Measurements from ENCODE around the gene SWAP70. TPM values are rescaled to one million over a fixed set of nuclear protein-coding genes. Genes with fewer than 3 reads are reported as not detected.

The SWAP70 gene
- total RNA-seq, 2 donors from 2014 or later = 18.7 to 33.4 TPM

DNA sequence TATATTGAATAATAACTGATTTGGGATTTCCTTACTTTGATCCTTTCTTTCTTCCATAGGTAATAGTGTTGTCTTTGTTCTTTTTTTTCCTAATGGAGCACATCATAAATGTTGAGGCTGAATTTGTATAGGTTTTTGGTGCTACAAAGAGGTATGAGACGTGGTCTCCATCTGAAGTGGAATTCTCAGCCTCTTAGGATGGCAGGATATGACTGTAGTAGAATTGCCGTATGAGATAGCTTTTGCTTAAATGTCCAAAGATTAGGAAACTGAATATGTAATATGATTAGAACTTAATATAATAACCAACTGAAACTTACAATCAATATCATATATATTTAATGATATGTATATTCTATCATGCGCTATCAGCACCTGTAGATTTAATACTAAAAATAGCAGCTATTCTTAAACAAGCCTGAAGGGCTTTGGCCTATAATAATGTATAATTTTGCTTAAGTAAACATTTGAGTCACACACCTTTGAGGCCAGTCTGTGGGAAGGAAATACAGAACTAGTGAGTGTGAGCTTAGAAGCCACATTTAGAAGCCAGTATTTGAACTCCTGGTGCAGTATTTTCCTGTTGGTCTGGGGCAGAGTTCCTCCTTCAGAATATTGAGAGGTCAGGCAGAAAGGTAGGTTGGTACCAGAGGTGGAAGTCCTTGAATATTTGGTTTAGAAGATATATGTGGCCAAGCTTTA is 62.6 kb downstream of the SWAP70 start:
- no peak for DNase-seq (ENCODE audit: low spot score)
- H3K36me3 ChIP-seq = peaks cover 40% of the 10 kb centered on the region
- no peaks in the 10 kb centered on the region for H3K27me3 ChIP-seq
- no peak overlapping the region for H3K27ac ChIP-seq
- TF ChIP-seq, protein P1, sequence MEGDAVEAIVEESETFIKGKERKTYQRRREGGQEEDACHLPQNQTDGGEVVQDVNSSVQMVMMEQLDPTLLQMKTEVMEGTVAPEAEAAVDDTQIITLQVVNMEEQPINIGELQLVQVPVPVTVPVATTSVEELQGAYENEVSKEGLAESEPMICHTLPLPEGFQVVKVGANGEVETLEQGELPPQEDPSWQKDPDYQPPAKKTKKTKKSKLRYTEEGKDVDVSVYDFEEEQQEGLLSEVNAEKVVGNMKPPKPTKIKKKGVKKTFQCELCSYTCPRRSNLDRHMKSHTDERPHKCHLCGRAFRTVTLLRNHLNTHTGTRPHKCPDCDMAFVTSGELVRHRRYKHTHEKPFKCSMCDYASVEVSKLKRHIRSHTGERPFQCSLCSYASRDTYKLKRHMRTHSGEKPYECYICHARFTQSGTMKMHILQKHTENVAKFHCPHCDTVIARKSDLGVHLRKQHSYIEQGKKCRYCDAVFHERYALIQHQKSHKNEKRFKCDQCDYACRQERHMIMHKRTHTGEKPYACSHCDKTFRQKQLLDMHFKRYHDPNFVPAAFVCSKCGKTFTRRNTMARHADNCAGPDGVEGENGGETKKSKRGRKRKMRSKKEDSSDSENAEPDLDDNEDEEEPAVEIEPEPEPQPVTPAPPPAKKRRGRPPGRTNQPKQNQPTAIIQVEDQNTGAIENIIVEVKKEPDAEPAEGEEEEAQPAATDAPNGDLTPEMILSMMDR (IDR thresholded peaks at IDR 0.05) = no peak
- H3K4me3 ChIP-seq = no peak overlapping the region
- no peaks in the 10 kb centered on the region for H3K9me3 ChIP-seq
- no peaks in the 10 kb centered on the region for H3K4me1 ChIP-seq

DNA sequence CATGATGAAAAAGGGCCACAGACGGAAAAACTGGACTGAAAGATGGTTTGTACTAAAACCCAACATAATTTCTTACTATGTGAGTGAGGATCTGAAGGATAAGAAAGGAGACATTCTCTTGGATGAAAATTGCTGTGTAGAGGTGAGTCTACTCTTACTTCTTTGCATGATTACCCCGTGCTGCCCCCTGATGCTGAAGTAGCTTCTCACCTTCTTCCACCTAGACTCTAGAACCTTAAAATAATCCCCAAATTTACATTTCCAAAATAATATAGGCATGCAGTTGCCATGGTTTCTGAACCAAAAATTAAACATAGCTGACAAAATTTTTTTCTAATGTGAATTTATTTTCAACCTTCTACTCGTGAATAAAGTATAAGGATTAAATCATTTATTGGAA is 64.2 kb downstream of the SWAP70 start:
- TF ChIP-seq, protein P1 (IDR thresholded peaks at IDR 0.05) = no peak
- H3K36me3 ChIP-seq = peaks cover 47% of the 10 kb centered on the region
- H3K4me1 ChIP-seq = no peaks in the 10 kb centered on the region
- no peak overlapping the region for H3K4me3 ChIP-seq
- H3K9me3 ChIP-seq = no peaks in the 10 kb centered on the region
- DNase-seq (ENCODE audit: low spot score) = no peak
- H3K27ac ChIP-seq = no peak overlapping the region
- no peaks in the 10 kb centered on the region for H3K27me3 ChIP-seq

DNA sequence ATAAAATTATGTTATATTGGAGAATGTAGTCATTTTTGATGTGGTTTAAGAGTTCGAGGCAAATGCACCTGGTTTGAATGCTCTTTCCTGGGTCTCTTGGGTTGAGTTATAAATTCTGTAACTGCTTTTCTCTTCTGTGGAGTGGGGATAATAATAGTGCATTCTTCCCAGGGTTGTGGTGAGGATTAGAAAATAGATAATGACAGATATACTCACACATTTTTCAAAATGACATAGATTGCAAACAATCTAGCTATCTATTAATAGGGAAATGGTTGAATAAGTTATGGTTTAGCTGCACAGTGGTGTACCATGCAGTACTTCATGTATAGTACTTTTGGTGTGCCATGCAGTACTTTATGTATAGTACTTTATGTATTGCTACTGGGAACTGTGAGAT is 67.4 kb downstream of the SWAP70 start:
- TF ChIP-seq, protein P1 (IDR thresholded peaks at IDR 0.05) = no peak
- DNase-seq (ENCODE audit: low spot score) = no peak
- Histone ChIP-seq H3K36me3 (peaks cover 65% of the 10 kb centered on the region), H3K27ac (no peak overlapping the region), H3K4me1 (no peaks in the 10 kb centered on the region), H3K4me3 (no peak overlapping the region), H3K9me3 (peaks cover 0 to 13% of the 10 kb centered on the region in 2 donors), H3K27me3 (no peaks in the 10 kb centered on the region)

DNA sequence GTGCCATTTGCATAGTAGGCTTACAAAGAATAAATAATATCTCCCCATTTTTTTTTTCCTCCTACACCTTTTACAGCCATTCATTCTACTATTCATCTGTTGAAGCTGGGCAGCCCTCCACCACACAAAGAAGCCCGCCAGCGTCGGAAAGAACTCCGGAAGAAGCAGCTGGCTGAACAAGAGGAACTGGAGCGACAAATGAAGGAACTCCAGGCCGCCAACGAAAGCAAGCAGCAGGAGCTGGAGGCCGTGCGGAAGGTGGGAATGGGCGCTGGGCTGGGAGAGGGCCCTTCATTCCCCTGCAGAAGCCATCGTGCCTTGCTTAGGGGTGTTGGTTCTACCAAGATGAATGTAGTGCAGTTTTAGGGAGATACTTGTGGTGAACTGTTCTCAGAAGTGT is 68.6 kb downstream of the SWAP70 start:
- no peaks in the 10 kb centered on the region for H3K4me1 ChIP-seq
- no peaks in the 10 kb centered on the region for H3K27me3 ChIP-seq
- H3K36me3 ChIP-seq = peaks cover 68% of the 10 kb centered on the region
- TF ChIP-seq, protein P1 (IDR thresholded peaks at IDR 0.05) = no peak
- no peak overlapping the region for H3K27ac ChIP-seq
- H3K4me3 ChIP-seq = no peak overlapping the region
- H3K9me3 ChIP-seq = peaks cover 0 to 14% of the 10 kb centered on the region in 2 donors
- no peak for DNase-seq (ENCODE audit: low spot score)

DNA sequence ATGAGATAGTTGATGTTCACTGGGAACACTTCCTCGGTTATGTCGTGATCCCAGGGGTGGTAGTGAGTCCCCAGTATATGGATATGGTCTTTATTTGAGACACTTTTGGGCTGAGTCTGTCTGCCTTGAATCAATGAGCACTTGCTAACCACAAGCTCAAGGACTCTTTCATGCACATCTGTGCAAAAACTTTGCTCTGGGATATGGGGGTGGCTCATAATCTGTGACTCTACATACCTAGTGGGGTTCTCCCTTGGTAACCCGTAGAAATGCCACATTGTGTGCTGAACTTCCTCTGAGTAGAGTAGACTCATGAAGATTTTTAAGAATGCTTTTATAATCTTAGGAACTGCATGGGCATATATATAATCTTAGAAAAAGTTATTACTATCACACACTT is 69.3 kb downstream of the SWAP70 start:
- H3K36me3 ChIP-seq = peaks cover 67% of the 10 kb centered on the region
- TF ChIP-seq, protein P1 (IDR thresholded peaks at IDR 0.05) = no peak

DNA sequence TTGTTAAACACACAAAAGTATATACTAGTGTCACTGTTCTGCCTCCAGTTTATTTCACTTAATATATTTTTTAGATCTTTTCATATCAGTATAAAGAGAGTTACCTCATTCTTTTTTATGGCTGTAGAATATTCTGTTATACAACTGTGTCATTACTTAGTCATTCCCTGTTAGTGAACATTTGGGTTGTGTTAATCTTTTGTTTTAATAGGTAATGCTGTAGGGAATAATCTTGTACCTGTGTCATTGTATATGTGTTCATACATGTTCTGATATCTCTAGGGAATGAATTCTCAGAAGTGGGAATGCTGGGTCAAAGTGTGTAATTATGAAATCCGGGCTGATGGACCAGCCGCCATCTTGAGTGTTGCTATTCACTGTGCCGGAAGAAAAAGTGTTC is 71.4 kb downstream of the SWAP70 start:
- DNase-seq (ENCODE audit: low spot score) = no peak
- TF ChIP-seq, protein P1 (IDR thresholded peaks at IDR 0.05) = no peak
- Histone ChIP-seq H3K9me3 (peaks cover 0 to 14% of the 10 kb centered on the region in 2 donors), H3K27ac (no peak overlapping the region), H3K27me3 (no peaks in the 10 kb centered on the region), H3K4me3 (no peak overlapping the region), H3K36me3 (peaks cover 67% of the 10 kb centered on the region), H3K4me1 (peaks cover 0 to 9% of the 10 kb centered on the region in 2 donors)

More for the DNA sequence above, 69.3 kb downstream of the SWAP70 start:
- no peak overlapping the region for H3K27ac ChIP-seq
- DNase-seq (ENCODE audit: low spot score) = no peak
- no peaks in the 10 kb centered on the region for H3K4me1 ChIP-seq
- no peaks in the 10 kb centered on the region for H3K27me3 ChIP-seq
- H3K9me3 ChIP-seq = peaks cover 0 to 14% of the 10 kb centered on the region in 2 donors
- H3K4me3 ChIP-seq = no peak overlapping the region
